Gastroesophageal sphincter (tissue), 4 donors: ENCODE data around the gene PCDHGB6. TPM values are rescaled to one million over a fixed set of nuclear protein-coding genes. Genes with fewer than 3 reads are reported as not detected.
"Not testable (repeated sequence)": the region's sequence is repeated elsewhere in the genome, so short reads cannot be mapped to it uniquely, and the experiment has no call there.

Experiments
- ATAC-seq: fragments of 150-250 bp; one replicate; pipeline ENCODE4 v1.9.1; 2016; ENCODE audit warnings: mild to moderate bottlenecking, moderate library complexity
- H3K27ac ChIP-seq, 4 donors: fragments of 200-600 bp; sonication (generic) in 3 of 4; 1 replicate in 3 of 4; 2 replicates in 1 of 4; pipeline ENCODE4 v1.5.1; 2016 to 2019
- H3K27me3 ChIP-seq: fragments of 200-600 bp; sonication (generic); one replicate; pipeline ENCODE4 v1.5.1; 2019
- H3K36me3 ChIP-seq, 2 donors: fragments of 200-600 bp; sonication (generic); one replicate each; pipeline ENCODE4 v1.5.1; 2019; ENCODE audit warnings: control low read depth in 1 of 2
- H3K4me1 ChIP-seq, 3 donors: fragments of 200-600 bp; sonication (generic); 1 replicate in 2 of 3; 2 replicates in 1 of 3; pipeline ENCODE4 v1.5.1; 2016 to 2019; ENCODE audit warnings: control low read depth in 2 of 3
- H3K4me3 ChIP-seq, 2 donors: fragments of 200-600 bp; sonication (generic); one replicate each; pipeline ENCODE4 v1.5.1; 2019; ENCODE audit warnings: mild to moderate bottlenecking in 1 of 2, moderate library complexity in 1 of 2
- H3K9me3 ChIP-seq, 3 donors: fragments of 200-600 bp; sonication (generic); one replicate each; pipeline ENCODE4 v1.5.1; 2017 to 2019; ENCODE audit warnings: control low read depth in 2 of 3
- CTCF ChIP-seq, 4 experiments: fragments of 200-600 bp in 2 of 4; fragments of 450-650 bp in 2 of 4; sonication (generic) in 1 of 4; IDR thresholded peaks; one replicate each; pipeline ENCODE4 v1.5.1; 2017 to 2019; ENCODE audit warnings: antibody characterized with exemption in 4 of 4, mild to moderate bottlenecking in 2 of 4, moderate library complexity in 2 of 4
- EP300 ChIP-seq: sonication (generic); formaldehyde crosslinking; IDR thresholded peaks from one replicate; pipeline ENCODE4 v1.6.1; 2017; ENCODE audit warnings: antibody characterized with exemption, mild to moderate bottlenecking
- POLR2A ChIP-seq, 2 donors: fragments of 450-650 bp; IDR thresholded peaks; one replicate each; pipeline ENCODE4 v1.6.1; 2017; ENCODE audit warnings: antibody characterized with exemption in 2 of 2, mild to moderate bottlenecking in 2 of 2, moderate library complexity in 1 of 2
- POLR2AphosphoS5 ChIP-seq: sonication (generic); formaldehyde crosslinking; IDR thresholded peaks from one replicate; pipeline ENCODE4 v1.6.1; 2017; ENCODE audit warnings: antibody characterized with exemption
- WGBS, 2 donors: methylation state at CpG; one replicate each; pipeline ENCODE4 v1.1.5; 2018; ENCODE audit warnings: low coverage in 1 of 2; 5-methylcytosine and 5-hydroxymethylcytosine counted together
- total RNA-seq, 4 donors: library from RNA; depleted of rRNA; stranded (reverse); fragments of >200 nt; gene quantifications; one replicate each; pipeline ENCODE4 v1.1.0, GENCODE V29; 2016

The PCDHGB6 gene
- 10 to 100 TPM in 1 of 4 donors, 1 to 10 TPM in 3; 5.7 to 11.7 (median 6.5) TPM for total RNA-seq

- Histone ChIP-seq H3K9me3 (peaks cover 0 to 99% (median 21%) of the 10 kb centered on the region in 3 donors), H3K27ac (peak within 1 kb of the TSS in 2 of 4 donors; percentile 35 to 48), H3K36me3 (peaks cover 0 to 33% of the 10 kb centered on the region in 2 donors), H3K4me3 (peak within 1 kb of the TSS; percentile 16 to 41)
- ATAC-seq, H3K4me1 ChIP-seq, H3K27me3 ChIP-seq: not testable (repeated sequence)
- 10 to 20% methylated on average over 15 to 18 of the region's 51 CpGs for WGBS, 2 donors
- peak in 3 of 4 experiments; percentile 23 to 55 (median 33) for TF ChIP-seq CTCF (IDR thresholded peaks at IDR 0.05)
These were observed at the start of gene PCDHGB6 for GRCh38 chr5:141407790-141408505. TSS of gene PCDHGB6 (plus strand) at chr5:141408021. CDS start at chr5:141408203, 182 bp downstream.

DNA sequence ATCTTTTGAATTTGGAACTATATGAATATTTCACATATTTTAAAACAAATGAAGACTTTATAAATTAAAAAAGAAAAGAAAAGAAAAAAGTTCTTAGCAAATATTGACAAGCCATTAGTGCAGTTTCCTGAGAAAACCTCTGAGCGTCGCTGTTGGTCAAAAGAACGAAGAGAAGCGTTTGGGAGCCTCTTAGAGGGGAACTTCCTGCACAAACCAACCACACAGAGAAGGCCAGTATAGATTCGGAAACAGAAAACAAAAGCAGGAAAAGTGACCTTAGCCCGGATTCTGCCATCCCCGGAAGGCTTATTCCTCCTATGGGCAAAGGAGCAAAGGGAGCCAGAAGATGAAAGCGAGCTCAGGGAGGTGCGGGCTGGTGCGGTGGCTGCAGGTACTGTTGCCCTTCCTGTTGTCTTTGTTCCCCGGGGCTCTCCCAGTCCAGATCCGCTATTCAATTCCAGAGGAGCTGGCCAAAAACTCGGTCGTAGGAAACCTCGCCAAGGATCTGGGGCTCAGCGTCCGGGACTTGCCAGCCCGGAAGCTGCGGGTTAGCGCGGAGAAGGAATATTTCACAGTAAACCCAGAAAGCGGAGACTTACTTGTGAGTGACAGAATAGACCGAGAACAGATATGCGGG, 47.9 kb upstream of the PCDHGB6 start, which contains the start of gene PCDHGB2:
TSS of gene PCDHGB2 (plus strand) at position 205 of the 637 bp plus-strand sequence. CDS start at position 347, 142 bp downstream.
- TF ChIP-seq CTCF (IDR thresholded peaks at IDR 0.05) (peak in 2 of 4 experiments; percentile 15 to 21), POLR2A (IDR thresholded peaks at IDR 0.05) (no peak), EP300 (no peak), POLR2AphosphoS5 (no peak)
- H3K27me3 ChIP-seq = peaks cover 28% of the 10 kb centered on the region
- 15 to 18% methylated on average over 12 to 16 of the region's 24 CpGs for WGBS, 2 donors
- H3K4me3 ChIP-seq = peak within 1 kb of the TSS; percentile 25 to 34
- H3K27ac ChIP-seq = no peak within 1 kb of the TSS
- H3K36me3 ChIP-seq = peaks cover 0 to 30% of the 10 kb centered on the region in 2 donors
- H3K9me3 ChIP-seq = peaks cover 0 to 100% (median 4%) of the 10 kb centered on the region in 3 donors
- no peaks in the 10 kb centered on the region for H3K4me1 ChIP-seq
- no peak for ATAC-seq

GRCh38 chr5:141360685-141361084, 47.1 kb upstream of the PCDHGB6 start:
- H3K4me1 ChIP-seq = no peaks in the 10 kb centered on the region
- H3K27me3 ChIP-seq = peaks cover 29% of the 10 kb centered on the region
- H3K36me3 ChIP-seq = peaks cover 0 to 23% of the 10 kb centered on the region in 2 donors
- no peak overlapping the region for H3K27ac ChIP-seq
- peaks cover 0 to 100% (median 4%) of the 10 kb centered on the region in 3 donors for H3K9me3 ChIP-seq
- 28 to 44% methylated on average over 6 to 12 of the region's 15 CpGs for WGBS, 2 donors
- TF ChIP-seq POLR2A (IDR thresholded peaks at IDR 0.05) = no peak
- TF ChIP-seq POLR2AphosphoS5 = no peak
- no peak for TF ChIP-seq EP300
- no peak for TF ChIP-seq CTCF (IDR thresholded peaks at IDR 0.05)
- H3K4me3 ChIP-seq = no peak overlapping the region
- no peak for ATAC-seq

GRCh38 chr5:141362719-141363118, 45.1 kb upstream of the PCDHGB6 start:
- H3K27ac ChIP-seq = no peak overlapping the region
- peaks cover 37% of the 10 kb centered on the region for H3K27me3 ChIP-seq
- no peak overlapping the region for H3K4me3 ChIP-seq
- H3K4me1 ChIP-seq = no peaks in the 10 kb centered on the region
- peaks cover 0 to 13% of the 10 kb centered on the region in 2 donors for H3K36me3 ChIP-seq
- TF ChIP-seq CTCF (IDR thresholded peaks at IDR 0.05) (no peak), POLR2A (IDR thresholded peaks at IDR 0.05) (no peak), POLR2AphosphoS5 (no peak), EP300 (no peak)
- peaks cover 0 to 100% (median 7%) of the 10 kb centered on the region in 3 donors for H3K9me3 ChIP-seq
- no peak for ATAC-seq
